Stimulated activated CD8-positive, alpha-beta memory T cell treated with anti-CD3 and anti-CD28 coated beads, Interleukin-15, amount 100 ng/mL, for 4 hours (primary cell): Measurements from ENCODE around the gene TCERG1L.
"Not testable (repeated sequence)": the region's sequence is repeated elsewhere in the genome, so short reads cannot be mapped to it uniquely, and the experiment has no call there.

Experiments
- DNase-seq, 2 donors: peaks; one replicate each; pipeline ENCODE4 v3.0.0-alpha.2; 2020; ENCODE audit warnings: low read depth in 2 of 2

Gene TCERG1L

DNA sequence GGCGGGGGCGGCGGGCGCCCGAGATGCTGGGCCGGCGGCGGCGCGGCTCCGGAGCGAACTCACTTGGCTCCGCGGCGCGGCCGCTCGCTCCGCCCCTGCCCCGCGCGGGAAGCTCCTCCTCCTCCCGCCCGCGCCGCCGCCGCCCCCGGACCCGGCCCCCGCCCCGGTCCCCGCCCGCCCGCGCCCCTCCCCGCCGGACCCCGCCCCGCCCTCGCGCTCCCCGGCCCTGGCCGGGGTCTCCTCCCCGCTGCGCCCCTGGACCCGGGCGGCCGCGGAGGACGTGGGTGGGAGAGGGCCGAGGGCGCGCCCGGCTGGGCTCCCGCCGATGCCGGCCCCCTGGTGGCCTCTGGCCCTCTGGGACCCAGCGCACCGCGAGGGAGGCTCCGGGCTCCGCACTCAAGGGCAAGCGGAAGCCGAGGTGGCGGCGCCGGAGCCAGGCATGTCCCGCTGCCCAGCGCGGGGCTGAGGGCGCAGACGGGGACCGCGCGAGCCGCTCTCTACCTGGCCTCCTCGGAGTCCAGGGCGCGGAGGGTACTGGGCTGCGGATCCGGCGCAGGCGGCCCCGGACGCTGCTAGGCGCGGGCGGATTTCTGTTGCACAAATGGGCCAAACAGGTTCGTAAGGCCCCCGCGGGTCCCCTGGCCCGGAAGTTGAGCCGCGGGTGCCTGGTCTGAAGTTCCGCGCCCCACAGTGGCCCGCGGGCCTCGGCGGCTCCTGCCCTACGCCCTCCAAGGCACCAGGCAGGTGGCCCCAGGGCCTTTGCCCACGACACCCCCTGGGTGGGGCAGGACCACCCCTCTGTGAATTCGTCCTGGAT, at the start of gene TCERG1L:
TSS of gene TCERG1L (minus strand) at position 61 of the 817 bp plus-strand sequence. CDS start 86 bp downstream, outside the sequence.
- DNase-seq, result no peak

- DNase-seq, result no peak
Observed at GRCh38 chr10:131358741-131359442, 47.4 kb upstream of the TCERG1L start.

GRCh38 chr10:131356442-131356841, 44.9 kb upstream of the TCERG1L start:
- DNase-seq, result no peak

DNA sequence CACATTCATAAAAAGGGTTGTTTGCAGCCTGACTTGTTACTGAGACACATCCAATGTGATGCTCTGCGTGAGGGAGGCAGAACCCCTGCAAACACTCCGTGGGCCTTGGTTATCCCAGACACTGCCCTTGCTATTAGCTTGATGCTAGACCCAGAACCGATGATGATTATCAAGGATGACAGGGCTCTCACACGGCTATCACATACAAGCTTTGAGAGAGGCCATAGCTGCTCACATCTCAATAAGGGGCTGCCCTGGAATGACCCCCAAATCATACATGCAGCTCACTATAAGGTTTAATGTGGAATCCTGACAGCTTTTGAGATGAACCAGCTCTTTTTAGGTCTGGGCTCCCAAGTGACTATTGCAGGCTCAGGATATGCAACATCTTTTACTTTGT, 44.4 kb upstream of the TCERG1L start:
- no peak for DNase-seq

- DNase-seq, result no peak
Observed at GRCh38 chr10:131355056-131355455, 43.5 kb upstream of the TCERG1L start.

DNA sequence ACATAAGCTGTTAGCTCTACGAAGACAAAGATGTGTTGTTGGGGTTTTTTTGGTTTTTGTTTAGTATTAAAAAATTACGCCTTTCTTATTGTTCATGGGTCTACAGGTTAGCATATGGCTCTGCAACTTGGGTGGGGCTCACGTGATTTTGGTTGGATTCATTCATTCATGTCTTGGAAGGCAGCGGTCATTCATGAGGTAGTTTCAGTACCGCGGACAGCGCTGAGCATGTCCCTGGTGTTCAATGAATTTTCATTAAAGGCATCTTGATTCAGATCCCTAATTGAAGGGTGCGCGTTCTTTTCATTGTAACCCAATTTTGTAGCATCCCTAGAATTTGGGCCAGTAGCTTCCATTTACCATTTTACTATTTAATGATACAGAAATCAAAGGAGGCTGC, 42.9 kb upstream of the TCERG1L start:
- no peak for DNase-seq

DNA sequence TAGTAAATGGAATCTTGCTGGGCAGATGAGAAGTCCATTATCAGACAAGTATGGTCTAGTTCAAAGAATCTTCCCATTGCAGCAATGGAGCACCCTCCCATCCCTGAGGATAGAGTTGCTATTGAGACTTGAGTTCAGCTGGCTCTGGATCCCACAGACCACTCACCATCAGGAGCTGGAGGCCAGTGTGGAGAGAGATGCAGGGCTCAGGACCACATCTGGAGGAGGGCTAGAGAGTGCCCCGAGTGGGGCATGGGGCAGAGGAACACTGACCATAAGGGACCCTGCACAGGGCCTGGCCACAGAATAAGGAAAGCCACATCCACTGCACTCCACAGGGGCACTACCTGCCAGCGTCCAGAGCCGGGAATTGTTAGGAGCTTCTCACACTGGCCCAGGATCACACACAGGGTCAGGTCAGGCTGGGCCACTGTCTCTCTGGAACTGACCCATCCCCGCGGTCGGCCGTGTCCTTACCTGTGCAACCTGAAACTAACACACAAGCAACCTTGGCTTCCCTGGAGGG, 41.3 kb upstream of the TCERG1L start:
- no peak for DNase-seq

GRCh38 chr10:131350660-131351059, 39.1 kb upstream of the TCERG1L start:
- DNase-seq, result no peak

DNA sequence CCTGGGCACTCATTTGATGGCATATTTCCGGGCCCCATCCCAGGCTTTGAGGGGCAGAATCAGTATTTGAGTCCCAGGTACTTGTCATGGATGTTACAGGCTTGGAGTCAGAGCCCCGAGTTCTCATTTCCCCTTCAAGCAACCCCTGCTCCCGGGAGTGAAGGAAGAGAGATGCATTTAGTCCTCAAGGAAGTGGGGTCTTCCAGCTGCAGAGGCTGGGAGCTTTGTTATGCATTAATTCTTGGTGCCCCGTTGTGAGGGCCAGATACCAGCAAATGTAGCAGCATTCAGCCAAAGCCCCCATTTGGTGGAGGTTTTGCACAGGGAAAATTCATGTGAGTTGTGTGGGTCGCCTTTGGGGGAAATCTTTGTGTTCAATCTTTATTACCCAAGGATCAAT, 38.7 kb upstream of the TCERG1L start:
- DNase-seq, result no peak

DNA sequence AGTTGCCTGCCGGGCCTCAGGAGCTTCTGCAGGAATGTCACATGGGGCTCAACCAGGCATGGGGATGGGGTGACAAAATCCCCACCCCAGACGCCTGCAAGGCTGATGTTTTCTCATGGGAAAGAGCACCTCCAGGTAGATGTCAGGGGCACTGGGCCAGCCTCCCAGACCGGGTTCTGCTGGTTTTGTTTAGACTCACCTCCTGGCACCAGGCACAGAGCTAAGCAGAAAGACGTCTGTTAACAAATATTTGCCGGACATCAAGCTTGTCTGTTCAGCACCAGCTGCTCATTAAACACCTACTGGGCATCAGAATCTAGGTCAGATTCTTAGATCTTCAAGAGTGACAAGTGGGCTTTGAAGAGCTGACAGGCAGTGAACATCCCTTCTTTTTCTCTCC, 34.9 kb upstream of the TCERG1L start:
- DNase-seq, result no peak

GRCh38 chr10:131345691-131346090, 34.2 kb upstream of the TCERG1L start:
- no peak for DNase-seq

GRCh38 chr10:131344747-131345146, 33.2 kb upstream of the TCERG1L start:
- no peak for DNase-seq

DNA sequence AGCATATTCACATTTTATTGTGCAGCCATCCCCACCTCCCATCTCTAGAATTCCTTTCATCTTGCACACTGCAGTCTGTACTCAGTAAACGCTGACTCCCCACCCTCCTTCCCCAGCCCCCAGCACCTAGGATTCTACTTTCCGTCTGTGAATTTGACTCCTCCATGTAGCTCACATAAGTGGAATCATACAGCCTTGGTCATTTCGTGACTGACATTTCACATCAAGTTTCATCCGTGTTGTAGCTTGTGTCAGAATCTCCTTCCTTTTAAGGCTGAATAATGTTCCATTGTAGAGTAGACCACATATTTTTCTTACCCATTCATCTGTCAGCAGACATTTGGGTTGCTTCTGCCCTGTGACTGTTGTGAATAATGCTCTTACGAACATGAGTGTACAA, 26.2 kb upstream of the TCERG1L start:
- no peak for DNase-seq

DNA sequence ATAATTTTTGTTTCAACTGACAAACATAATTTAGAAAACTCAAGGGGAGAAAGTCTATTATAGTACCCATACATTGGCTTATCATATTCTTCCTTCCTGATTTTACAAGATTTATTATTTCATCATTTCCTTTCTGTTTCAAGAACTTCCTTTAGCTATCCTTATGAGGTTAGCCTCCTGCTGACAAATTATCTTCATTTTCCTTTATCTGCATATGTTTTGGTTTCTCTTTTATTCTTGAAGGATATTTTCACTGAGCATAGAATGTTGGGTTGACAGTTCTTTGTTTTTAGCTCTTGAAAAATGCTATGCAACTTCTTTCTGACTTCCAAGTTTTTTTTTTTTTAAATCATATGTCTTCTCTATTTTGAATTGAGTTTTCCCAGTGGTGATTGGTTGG, 21.3 kb upstream of the TCERG1L start:
- DNase-seq, result no peak

DNA sequence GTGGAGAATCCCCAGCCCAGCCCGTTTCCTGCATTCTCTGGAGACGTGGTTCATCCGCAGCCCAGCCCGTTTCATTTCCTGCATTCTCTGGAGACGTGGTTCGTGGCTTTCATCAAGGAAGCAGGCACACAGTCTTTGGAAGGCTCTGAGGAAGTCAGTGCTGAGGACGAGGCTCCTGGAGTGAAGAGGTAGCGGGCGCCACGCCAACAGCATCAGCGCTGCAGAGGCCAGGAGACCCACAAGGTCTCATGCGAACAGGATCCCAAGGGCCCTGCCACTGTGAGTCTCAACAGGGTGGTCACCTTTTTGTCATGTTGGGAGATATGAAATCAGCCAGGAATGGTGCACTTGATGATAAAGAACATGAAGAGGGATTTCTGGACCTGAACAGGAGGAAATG, 12.4 kb upstream of the TCERG1L start:
- no peak for DNase-seq

GRCh38 chr10:131323025-131323424, 11.5 kb upstream of the TCERG1L start:
- no peak for DNase-seq

GRCh38 chr10:131322575-131322974, 11.1 kb upstream of the TCERG1L start:
- not testable (repeated sequence) for DNase-seq

DNA sequence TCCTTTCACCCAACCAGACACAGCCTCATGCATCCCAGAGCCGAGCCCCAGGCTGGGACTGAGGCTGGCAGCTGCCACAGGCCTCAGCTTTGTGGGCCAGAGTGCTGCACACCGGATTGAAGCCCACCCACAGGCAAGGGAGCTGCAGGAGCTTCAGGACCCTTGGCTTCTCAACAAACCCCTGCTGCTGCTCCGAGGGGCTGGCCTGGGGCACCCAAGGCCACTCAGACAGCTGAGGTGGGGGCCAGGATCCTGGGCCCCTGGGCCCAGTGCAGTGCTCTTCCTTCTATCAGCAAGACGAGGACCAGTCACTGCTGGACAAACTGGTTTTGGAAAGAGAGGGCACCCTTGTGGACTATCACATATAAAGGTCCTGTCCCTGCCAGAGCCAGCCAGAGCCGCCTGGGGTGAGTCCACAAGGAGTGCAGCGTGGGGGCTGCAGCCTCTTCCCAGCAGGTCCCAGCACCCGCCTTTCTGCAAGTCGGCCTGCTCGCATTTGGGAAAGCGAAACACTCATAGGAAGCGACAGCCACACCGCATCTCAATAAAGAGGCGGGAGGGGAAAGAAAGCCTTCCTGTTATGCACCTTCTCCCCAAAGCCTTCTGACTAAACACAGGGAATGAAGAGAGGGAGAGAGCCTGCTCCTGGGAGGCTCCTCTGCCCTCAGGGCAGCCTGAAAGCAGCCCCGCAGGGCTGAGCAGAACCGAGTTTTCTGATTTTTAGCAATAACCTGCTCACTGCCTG, 9.5 kb upstream of the TCERG1L start:
- no peak for DNase-seq

DNA sequence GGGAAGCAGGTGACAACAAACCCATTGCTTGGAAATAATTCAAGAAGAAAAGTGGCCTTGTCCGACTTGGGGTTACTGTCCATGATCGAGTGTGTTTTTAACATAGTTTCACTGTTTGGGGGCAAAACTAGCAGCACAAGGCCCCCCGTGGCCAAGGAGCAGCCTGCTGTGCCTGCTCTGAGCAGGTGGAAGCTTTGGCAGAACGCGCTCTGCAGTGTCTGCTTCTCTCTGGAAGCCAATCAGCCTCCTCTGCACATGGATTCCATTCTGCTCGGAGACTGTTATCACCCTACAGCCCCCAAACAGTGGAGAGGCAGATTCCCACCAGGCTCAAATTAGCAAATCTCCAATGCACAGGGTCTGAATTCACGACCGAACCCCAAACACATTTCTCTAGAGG, 7.3 kb upstream of the TCERG1L start:
- no peak for DNase-seq

DNA sequence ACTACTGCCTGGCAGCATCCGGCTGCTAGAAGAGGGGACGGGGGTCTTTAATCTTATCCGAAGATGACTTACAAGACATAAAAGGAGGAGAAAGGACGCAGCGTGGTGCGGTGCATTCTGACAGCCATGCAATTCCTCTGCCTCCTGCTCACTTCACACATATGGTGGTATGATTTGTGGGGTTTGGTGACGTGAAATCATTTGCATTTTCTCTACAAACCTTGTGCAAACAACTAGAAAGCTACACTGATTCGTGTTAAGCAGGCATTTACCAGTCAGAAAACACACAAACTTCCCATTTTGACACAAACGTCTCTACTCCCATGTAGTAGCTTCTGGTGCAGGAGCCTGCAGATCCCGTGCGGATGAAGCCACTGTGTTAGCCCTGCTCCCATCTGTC, 6.8 kb upstream of the TCERG1L start:
- DNase-seq, result no peak

GRCh38 chr10:131316321-131317075, 5.0 kb upstream of the TCERG1L start:
- no peak for DNase-seq

DNA sequence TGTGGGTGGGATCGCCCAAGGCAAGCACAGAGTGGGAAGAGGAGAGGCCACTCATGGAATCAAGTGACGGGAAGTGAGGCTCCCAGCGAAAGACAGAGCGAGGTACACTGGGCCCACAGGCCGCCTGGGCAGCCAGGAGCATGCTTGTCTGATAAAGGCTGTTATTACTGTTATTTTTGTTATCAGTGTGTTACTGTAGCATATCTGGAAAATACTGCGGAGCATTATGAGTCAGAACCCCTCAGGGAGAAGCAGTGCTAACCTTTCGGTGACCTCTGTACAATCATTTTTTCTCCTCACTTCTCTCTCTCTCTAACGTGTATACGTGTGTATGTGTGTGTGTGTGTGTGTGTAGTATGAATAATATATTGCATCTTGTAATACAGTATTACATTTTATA, 3.8 kb upstream of the TCERG1L start:
- no peak for DNase-seq
